ENCODE data around the gene ADCK2.
"Not testable (repeated sequence)": the region's sequence is repeated elsewhere in the genome, so short reads cannot be mapped to it uniquely, and the experiment has no call there.

ADCK2 gene

DNA sequence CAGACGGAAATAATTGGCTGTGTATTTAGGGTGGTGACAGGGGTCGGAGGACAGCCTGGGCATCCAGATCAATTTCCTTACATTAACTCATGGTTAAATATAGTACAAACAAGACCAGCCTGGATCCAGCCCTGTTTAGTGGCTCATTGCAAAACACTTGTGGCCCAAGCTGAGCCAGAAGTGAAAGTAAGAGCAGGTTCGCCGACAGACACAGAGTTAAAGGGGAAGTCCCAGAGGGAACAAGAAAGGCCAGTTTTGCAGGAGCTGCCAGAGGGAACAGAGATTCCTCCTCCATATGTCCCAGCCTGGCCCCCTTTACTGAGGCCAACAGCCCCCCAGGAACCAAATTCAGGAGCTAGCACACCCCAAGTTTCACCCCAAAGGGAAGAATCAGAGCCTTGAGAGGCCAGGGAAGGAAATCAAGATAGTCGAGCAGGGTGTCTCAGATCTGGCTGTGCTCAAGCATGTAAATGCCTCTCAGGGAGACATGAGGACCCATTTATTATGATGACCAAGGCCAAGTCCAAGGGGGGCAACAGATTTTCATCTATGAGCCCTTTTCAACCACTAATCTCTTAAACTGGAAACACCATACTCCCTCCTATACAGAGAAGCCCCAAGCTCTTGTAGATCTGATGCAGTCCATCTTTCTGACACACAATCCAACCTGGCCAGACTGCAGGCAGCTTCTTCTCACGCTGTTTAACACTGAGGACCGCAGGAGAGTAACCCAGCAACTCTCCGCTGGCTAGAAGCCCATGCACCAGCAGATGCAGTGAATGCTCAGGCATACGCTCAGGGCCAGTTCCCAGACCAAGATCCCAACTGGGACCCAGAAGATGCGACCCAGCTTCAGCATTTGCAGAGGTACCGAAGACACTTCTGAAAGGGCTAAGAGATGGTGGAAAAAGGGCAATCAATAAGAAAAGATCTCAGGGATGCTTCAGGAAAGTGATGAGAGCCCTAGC lies 15.9 kb upstream of the ADCK2 start:
- DNase-seq = peak; percentile 29 to 37
- TF ChIP-seq POLR2A (IDR thresholded peaks at IDR 0.05; ENCODE audit: low read length) (no peak), GATA1 (IDR thresholded peaks at IDR 0.05; ENCODE audit: low read depth, low read length) (no peak)

DNA sequence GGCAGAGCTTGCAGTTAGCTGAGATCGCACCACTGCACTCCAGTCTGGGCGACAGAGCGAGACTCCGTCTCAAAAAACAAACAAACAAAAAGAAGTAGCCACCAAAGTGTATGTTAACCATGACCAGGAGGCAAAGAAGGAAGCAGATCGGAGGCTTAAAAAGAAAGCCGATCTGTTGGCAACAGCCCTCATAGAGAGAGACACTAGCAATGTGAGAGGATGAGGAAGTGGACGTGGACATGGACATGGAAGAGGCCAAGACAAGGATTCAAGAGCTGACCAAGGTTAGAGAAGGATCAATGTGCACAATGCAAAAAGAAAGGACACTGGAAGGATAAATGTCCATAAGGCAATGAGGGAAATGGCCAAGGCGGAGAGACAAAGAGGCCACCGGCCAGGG lies 14.9 kb upstream of the ADCK2 start:
- no peak for DNase-seq
- TF ChIP-seq POLR2A (IDR thresholded peaks at IDR 0.05; ENCODE audit: low read length) (no peak), GATA1 (IDR thresholded peaks at IDR 0.05; ENCODE audit: low read depth, low read length) (no peak)

DNA sequence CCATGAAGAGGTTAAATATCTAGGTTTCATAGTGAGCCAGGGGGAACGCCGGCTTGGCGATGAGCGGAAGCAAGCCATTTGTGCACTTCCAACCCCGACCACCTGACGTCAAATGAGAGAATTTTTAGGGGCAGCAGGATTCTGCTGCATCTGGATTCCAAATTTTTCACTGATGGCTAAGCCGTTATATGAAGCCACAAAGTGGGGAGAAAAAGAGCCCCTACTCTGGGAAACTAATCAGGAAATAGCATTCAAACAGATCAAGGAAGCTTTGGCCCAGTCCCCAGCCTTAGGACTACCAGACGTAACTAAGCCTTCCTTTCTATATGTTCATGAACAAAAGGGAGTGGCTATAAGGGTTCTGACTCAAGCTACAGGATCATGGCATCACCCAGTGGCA lies 12.9 kb upstream of the ADCK2 start:
- DNase-seq = no peak
- TF ChIP-seq GATA1 (IDR thresholded peaks at IDR 0.05; ENCODE audit: low read depth, low read length) = no peak
- no peak for TF ChIP-seq POLR2A (IDR thresholded peaks at IDR 0.05; ENCODE audit: low read length)

DNA sequence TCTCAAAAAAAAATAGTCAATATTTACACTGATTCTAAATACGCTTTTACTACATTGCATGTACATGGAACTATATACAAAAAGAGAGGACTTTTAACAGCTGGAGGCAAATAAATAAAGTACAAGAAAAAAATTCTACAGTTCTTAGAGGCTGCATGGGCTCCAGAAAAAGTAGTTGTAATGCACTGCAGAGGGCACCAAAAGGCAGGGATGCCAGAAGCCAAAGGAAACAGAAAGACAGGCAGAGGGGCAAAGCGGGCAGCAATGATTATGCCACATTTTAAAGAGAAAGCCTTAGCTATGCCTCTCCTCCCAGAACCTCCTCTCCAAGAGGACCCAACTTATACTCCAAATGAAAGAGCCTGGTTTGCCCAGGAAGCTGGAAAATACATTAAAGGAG lies 11.6 kb upstream of the ADCK2 start:
- TF ChIP-seq POLR2A (IDR thresholded peaks at IDR 0.05; ENCODE audit: low read length) = no peak
- no peak for TF ChIP-seq GATA1 (IDR thresholded peaks at IDR 0.05; ENCODE audit: low read depth, low read length)
- DNase-seq = no peak

DNA sequence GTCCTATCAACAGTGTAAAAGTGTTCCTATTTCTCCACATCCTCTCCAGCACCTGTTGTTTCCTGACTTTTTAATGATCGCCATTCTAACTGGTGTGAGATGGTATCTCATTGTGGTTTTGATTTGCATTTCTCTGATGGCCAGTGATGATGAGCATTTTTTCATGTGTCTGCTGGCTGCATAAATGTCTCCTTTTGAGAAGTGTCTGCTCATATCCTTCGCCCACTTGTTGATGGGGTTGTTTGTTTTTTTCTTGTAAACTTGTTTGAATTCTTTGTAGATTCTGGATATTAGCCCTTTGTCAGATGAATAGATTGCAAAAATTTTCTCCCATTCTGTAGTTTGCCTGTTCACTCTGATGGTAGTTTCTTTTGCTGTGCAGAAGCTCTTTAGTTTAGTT lies 9.8 kb upstream of the ADCK2 start:
- DNase-seq = not testable (repeated sequence)

DNA sequence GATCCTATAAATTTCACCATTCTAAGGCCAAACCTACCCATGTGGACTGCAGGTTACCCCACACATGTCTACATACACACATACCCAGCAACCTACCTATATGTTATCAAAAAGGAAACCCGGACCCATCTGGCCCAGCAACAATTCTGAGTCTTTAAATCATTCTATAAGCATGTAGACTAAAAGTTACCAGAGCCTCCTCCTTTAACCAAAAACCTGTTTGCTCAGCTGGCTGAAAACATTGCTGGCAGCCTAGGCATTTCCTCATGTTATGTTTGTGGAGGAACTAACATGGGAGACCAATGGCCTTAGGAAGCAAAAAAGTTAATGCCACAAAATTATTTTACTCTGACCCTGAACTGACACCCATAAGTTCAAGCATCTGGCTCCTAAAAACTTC lies 5.3 kb upstream of the ADCK2 start:
- no peak for DNase-seq
- no peak for TF ChIP-seq POLR2A (IDR thresholded peaks at IDR 0.05; ENCODE audit: low read length)
- TF ChIP-seq GATA1 (IDR thresholded peaks at IDR 0.05; ENCODE audit: low read depth, low read length) = no peak

DNA sequence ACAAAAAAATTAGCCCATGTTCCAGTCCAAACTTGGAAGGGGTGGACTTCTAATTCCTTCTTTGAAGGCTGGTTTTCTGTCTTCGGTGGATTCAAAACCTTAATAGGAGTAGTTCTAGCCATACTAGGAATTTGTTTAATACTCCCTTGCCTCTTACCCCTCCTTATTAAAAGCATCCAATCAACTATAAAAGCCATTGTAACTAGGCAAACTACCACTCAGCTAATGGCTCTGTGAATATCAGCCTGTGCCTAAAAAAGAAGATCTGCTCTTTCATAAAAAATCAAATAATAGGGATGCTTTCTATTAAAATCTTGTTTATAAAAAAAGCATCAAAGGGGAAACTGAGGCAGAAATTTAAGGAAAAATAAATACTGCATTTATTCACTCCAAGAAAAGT lies 4.1 kb upstream of the ADCK2 start:
- no peak for DNase-seq
- TF ChIP-seq POLR2A (IDR thresholded peaks at IDR 0.05; ENCODE audit: low read length) (no peak), GATA1 (IDR thresholded peaks at IDR 0.05; ENCODE audit: low read depth, low read length) (no peak)

DNA sequence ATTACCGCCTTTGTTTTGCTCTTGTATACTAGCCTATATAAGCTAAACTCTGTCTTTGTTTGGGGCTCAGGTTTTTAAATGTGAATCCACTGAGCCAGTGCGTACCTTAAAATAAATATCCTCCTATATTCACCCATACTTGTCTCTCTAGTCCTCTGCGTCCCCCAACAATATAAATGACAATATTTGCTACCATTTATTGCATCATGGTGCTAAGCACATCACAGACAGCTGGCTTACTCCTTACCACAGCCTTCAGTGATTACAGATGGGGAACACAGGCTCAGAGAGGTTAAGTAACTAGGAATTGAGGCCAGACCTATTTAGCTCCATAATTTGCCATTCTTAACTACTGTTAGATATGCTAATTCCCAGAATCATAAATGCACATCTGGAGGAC lies 3.4 kb upstream of the ADCK2 start:
- no peak for TF ChIP-seq POLR2A (IDR thresholded peaks at IDR 0.05; ENCODE audit: low read length)
- TF ChIP-seq GATA1 (IDR thresholded peaks at IDR 0.05; ENCODE audit: low read depth, low read length) = no peak

DNA sequence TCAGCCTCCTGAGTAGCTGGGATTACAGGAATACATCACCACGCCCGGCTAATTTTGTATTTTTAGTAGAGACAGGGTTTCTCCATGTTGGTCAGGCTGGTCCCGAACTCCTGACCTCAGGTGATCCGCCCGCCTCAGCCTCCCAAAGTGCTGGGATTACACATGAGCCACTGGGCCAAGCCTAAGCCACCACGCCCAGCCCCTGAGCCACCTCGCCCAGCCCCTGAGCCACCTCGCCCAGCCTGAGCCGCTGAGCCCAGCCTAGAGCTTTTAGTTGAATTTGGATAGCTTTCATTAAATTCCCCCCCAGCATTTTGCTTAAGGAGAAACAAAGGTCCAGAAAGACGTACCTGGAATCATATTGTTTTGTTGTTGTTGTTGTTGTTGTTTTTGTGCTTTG lies 2.9 kb upstream of the ADCK2 start:
- DNase-seq = not testable (repeated sequence)

More for the DNA sequence above, 3.4 kb upstream of the ADCK2 start:
- no peak for DNase-seq

DNA sequence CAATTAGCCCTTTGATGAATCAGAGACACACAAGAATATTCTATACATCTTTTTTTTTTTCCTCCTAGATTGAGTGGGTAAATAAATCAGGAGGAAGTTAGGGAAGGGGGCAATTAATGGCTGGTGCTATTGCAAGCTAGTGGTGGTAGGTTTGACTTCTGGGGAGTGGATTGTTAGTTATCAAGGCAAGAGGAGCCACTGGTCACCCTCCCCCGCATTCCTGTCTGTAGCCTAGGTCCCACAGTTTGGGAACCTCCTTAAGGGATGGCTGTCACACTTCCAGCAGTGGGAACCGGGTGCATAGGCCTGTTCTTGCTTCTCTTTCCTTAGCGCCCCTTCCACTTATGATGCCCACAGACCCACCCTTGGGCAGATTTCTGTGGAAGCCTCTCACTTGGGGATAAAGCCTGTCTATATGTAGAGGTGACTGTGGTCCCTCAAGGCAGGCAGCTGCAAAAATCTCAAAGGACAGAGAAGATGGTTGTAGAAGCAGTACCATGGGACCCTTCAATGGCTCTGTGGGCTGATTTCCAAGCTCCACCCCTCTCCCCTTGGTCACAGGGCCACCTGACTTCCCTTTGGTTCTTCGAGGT lies 2.3 kb upstream of the ADCK2 start:
- no peak for DNase-seq
- no peak for TF ChIP-seq GATA1 (IDR thresholded peaks at IDR 0.05; ENCODE audit: low read depth, low read length)
- TF ChIP-seq POLR2A (IDR thresholded peaks at IDR 0.05; ENCODE audit: low read length) = no peak

DNA sequence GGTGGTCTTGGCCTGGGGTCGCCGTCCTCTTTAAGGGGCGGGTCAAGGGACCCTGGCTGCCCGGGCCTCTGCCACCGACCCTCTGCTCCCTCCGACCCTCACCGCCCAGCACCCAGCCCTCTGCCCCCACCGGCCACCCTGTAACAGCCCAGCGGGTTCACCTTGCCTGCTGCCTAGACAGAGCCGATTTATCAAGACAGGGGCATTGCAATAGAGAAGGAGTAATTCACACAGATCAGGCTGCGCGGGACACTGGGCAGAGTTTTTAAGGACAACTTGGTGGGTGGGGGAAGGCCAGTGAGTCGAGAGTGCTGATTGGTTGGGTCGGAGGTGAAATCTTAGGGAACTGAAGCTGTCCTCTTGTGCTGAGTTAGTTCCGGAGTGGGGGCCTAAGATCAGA lies 779 bp upstream of the ADCK2 start:
- no peak for DNase-seq
- TF ChIP-seq POLR2A (IDR thresholded peaks at IDR 0.05; ENCODE audit: low read length) (no peak), GATA1 (IDR thresholded peaks at IDR 0.05; ENCODE audit: low read depth, low read length) (no peak)

DNA sequence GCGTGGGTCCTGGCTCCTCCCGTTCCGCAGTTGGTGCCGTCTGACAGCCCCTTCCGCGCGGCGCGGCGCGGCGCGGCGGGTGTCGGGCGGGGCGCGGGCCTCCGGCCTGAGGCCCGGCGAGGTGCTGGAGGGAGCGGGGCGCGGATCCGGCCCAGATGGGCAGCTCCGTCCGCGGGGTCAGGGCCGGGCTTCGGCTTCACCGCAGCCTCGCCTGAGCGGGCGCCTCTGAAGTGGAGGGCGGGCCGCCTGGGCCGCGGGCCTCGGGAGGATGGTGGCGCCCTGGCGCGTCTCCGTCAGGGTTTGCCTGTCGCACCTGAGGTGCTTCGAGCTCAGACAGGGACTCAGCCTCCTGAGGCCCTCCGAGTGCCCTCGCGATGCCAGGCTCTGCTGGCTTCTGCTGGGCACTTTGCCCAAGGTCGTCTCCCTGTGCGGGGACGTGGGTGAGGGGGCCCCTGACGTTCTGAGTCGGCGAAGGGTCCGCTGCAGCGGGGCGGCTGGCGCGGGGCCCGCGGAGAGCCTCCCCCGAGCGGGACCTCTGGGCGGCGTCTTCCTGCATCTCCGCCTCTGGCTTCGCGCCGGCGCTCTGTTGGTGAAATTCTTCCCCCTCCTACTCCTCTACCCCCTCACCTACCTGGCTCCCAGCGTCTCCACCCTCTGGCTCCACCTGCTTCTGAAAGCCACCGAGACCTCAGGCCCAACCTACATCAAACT lies 473 bp downstream of the ADCK2 start:
- DNase-seq = peak; percentile 63 to 72
- TF ChIP-seq POLR2A (IDR thresholded peaks at IDR 0.05; ENCODE audit: low read length) (peak; percentile 50), GATA1 (IDR thresholded peaks at IDR 0.05; ENCODE audit: low read depth, low read length) (no peak)

DNA sequence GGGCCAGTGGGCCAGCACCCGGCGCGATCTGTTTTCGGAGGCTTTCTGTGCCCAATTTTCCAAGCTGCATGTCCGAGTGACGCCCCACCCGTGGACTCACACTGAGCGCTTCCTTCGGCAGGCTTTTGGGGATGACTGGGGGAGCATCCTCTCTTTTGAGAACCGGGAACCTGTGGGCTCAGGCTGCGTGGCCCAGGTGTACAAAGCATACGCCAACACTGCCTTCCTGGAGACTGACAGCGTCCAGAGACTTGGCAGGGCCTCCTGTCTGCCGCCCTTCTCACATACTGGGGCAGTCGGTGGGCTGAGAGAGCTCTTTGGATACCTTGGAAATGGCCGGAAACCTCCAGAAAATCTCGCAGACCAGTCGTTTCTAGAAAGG lies 1.0 kb downstream of the ADCK2 start:
- DNase-seq = no peak
- TF ChIP-seq GATA1 (IDR thresholded peaks at IDR 0.05; ENCODE audit: low read depth, low read length) (no peak), POLR2A (IDR thresholded peaks at IDR 0.05; ENCODE audit: low read length) (no peak)

DNA sequence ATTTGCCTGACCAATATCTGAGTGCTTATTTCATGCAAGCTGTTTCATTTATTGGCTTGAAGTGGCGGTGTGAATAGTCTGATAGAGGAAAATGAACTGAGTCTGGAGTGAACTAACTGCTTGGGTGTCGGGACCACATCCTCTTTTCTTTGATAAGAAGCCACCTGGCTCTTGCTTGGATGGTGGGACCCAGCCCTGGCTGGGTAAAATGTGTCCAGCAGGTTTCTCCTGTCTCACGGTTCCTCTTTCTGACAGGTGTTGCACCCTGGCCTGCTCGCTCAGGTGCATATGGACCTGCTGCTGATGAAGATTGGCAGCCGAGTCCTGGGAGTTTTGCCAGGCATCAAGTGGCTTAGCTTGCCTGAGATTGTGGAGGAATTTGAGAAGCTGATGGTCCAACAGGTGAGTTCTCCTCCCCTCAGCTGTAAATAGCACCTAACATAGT lies 1.6 kb downstream of the ADCK2 start:
- no peak for TF ChIP-seq GATA1 (IDR thresholded peaks at IDR 0.05; ENCODE audit: low read depth, low read length)
- TF ChIP-seq POLR2A (IDR thresholded peaks at IDR 0.05; ENCODE audit: low read length) = no peak
- DNase-seq = no peak

All from erythroblast (primary cell).